Measurements from ENCODE around the gene MYL5. TPM values are rescaled to one million over a fixed set of nuclear protein-coding genes. Genes with fewer than 3 reads are reported as not detected.

MYL5 gene
- total RNA-seq, 2 experiments from 2014 or later, result 14.7 to 17.8 TPM

- Mint-ChIP-seq H3K4me1 (ENCODE audit: low read depth) (peaks cover 7% of the 10 kb centered on the region), H3K27me3 (peaks cover 10% of the 10 kb centered on the region), H3K36me3 (ENCODE audit: low read depth) (peaks cover 2% of the 10 kb centered on the region), H3K9me3 (peaks cover 2% of the 10 kb centered on the region), H3K4me3 (peak overlapping the region; percentile 61), H3K27ac (peak overlapping the region; percentile 58)
- intact Hi-C loops (cut with micrococcal nuclease), result no loop called here
- ChIA-PET CTCF (no interaction called here), POLR2A (no interaction called here)
- TF ChIP-seq CTCF (IDR thresholded peaks at IDR 0.05), result no peak
- ATAC-seq (peak; percentile 39), DNase-seq (peak; percentile 42)
Measured at GRCh38 chr4:646460-646859, 27.9 kb upstream of the MYL5 start.

GRCh38 chr4:647481-647880 lies 26.9 kb upstream of the MYL5 start:
- ATAC-seq (no peak), DNase-seq (no peak)
- H3K36me3 Mint-ChIP-seq (ENCODE audit: low read depth), result peaks cover 2% of the 10 kb centered on the region
- ChIA-PET CTCF (no interaction called here), POLR2A (no interaction called here)
- intact Hi-C loops (cut with micrococcal nuclease), result no loop called here
- H3K27me3 Mint-ChIP-seq, result peaks cover 10% of the 10 kb centered on the region
- H3K27ac Mint-ChIP-seq, result no peak overlapping the region
- H3K4me3 Mint-ChIP-seq, result no peak overlapping the region
- no peak for TF ChIP-seq CTCF (IDR thresholded peaks at IDR 0.05)
- H3K9me3 Mint-ChIP-seq, result peaks cover 2% of the 10 kb centered on the region
- H3K4me1 Mint-ChIP-seq (ENCODE audit: low read depth), result peaks cover 7% of the 10 kb centered on the region

GRCh38 chr4:648579-649292 lies 25.6 kb upstream of the MYL5 start:
- ATAC-seq (no peak), DNase-seq (no peak)
- H3K36me3 Mint-ChIP-seq (ENCODE audit: low read depth), result peaks cover 2% of the 10 kb centered on the region
- TF ChIP-seq CTCF (IDR thresholded peaks at IDR 0.05), result no peak
- intact Hi-C loops (cut with micrococcal nuclease), result no loop called here
- peaks cover 2% of the 10 kb centered on the region for H3K9me3 Mint-ChIP-seq
- H3K4me1 Mint-ChIP-seq (ENCODE audit: low read depth), result peaks cover 7% of the 10 kb centered on the region
- no peak overlapping the region for H3K4me3 Mint-ChIP-seq
- POLR2A ChIA-PET, result no interaction called here
- peaks cover 10% of the 10 kb centered on the region for H3K27me3 Mint-ChIP-seq
- H3K27ac Mint-ChIP-seq, result no peak overlapping the region
- CTCF ChIA-PET, result interaction anchor here (1.1 kb wide), 1 partner anchor 42 kb away, joined by 3 read pairs; no protein-coding TSS in a partner anchor

GRCh38 chr4:649293-649625 lies 25.1 kb upstream of the MYL5 start:
- peaks cover 7% of the 10 kb centered on the region for H3K4me1 Mint-ChIP-seq (ENCODE audit: low read depth)
- peaks cover 2% of the 10 kb centered on the region for H3K9me3 Mint-ChIP-seq
- ChIA-PET POLR2A (no interaction called here), CTCF (interaction anchor here (1.1 kb wide), 1 partner anchor 41 kb away, joined by 3 read pairs; no protein-coding TSS in a partner anchor)
- ATAC-seq (no peak), DNase-seq (no peak)
- H3K36me3 Mint-ChIP-seq (ENCODE audit: low read depth), result peaks cover 2% of the 10 kb centered on the region
- H3K27me3 Mint-ChIP-seq, result peaks cover 10% of the 10 kb centered on the region
- intact Hi-C loops (cut with micrococcal nuclease), result no loop called here
- no peak overlapping the region for H3K27ac Mint-ChIP-seq
- TF ChIP-seq CTCF (IDR thresholded peaks at IDR 0.05), result no peak
- no peak overlapping the region for H3K4me3 Mint-ChIP-seq

GRCh38 chr4:649751-650310 lies 24.5 kb upstream of the MYL5 start:
- POLR2A ChIA-PET, result no interaction called here
- Mint-ChIP-seq H3K4me1 (ENCODE audit: low read depth) (peaks cover 7% of the 10 kb centered on the region), H3K27me3 (peaks cover 10% of the 10 kb centered on the region), H3K4me3 (no peak overlapping the region), H3K9me3 (peaks cover under 1% of the 10 kb centered on the region), H3K27ac (no peak overlapping the region), H3K36me3 (ENCODE audit: low read depth) (peaks cover under 1% of the 10 kb centered on the region)
- no peak for ATAC-seq
- no peak for DNase-seq
- no peak for TF ChIP-seq CTCF (IDR thresholded peaks at IDR 0.05)
- CTCF ChIA-PET, result no interaction called here
- intact Hi-C loops (cut with micrococcal nuclease), result no loop called here

Measured in activated CD8-positive, alpha-beta T cell treated with anti-CD3 and anti-CD28 coated beads for 36 hours (primary cell).